ENCODE measurements around the gene MUC6.
A peak's percentile ranks its signal among the peaks of the same experiment; 100 is the strongest.

Gene MUC6

DNA sequence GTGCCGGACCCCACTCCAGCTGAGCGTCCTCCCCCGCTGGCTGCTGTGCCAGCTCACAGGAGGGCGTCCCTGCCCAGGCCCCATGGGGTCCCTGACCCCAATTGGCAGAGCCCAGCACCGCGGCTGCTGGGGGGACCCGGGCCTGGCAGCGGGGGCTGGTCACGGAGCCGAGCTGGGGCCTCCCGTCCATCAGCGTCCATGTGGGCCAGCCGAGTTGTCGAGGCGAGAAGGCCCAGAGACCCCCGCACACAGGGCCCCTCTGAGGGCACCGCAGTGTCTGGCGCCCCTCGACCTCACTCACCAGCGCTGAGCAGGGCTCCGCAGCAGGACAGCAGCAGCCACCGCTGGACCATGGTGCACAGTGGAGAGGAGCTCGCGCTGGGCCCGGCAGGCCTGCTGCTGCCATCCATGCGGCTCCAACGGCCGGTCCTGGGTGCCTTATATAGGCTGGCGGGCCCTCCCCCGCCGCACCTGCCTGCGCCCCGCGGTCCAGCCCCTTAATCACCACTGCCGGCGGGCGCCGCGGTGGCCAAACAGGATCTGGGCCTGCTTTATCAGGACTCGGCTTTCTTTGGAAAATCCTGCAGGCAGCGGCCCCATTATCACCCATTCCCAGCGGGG, at the start of gene MUC6:
Gene MUC6 (minus strand): TSS at position 416 of the 621 bp plus-strand sequence. CDS start 63 bp downstream, at position 353.
- H3K4me3 ChIP-seq (ENCODE audit: low read depth, low read length), result no peak within 1 kb of the TSS
- TF ChIP-seq, protein P1, sequence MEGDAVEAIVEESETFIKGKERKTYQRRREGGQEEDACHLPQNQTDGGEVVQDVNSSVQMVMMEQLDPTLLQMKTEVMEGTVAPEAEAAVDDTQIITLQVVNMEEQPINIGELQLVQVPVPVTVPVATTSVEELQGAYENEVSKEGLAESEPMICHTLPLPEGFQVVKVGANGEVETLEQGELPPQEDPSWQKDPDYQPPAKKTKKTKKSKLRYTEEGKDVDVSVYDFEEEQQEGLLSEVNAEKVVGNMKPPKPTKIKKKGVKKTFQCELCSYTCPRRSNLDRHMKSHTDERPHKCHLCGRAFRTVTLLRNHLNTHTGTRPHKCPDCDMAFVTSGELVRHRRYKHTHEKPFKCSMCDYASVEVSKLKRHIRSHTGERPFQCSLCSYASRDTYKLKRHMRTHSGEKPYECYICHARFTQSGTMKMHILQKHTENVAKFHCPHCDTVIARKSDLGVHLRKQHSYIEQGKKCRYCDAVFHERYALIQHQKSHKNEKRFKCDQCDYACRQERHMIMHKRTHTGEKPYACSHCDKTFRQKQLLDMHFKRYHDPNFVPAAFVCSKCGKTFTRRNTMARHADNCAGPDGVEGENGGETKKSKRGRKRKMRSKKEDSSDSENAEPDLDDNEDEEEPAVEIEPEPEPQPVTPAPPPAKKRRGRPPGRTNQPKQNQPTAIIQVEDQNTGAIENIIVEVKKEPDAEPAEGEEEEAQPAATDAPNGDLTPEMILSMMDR (IDR thresholded peaks at IDR 0.05; ENCODE audit: control insufficient read depth, extremely low read depth, insufficient read depth), result no peak
- DNase-seq (ENCODE audit: low read depth), result no peak

DNA sequence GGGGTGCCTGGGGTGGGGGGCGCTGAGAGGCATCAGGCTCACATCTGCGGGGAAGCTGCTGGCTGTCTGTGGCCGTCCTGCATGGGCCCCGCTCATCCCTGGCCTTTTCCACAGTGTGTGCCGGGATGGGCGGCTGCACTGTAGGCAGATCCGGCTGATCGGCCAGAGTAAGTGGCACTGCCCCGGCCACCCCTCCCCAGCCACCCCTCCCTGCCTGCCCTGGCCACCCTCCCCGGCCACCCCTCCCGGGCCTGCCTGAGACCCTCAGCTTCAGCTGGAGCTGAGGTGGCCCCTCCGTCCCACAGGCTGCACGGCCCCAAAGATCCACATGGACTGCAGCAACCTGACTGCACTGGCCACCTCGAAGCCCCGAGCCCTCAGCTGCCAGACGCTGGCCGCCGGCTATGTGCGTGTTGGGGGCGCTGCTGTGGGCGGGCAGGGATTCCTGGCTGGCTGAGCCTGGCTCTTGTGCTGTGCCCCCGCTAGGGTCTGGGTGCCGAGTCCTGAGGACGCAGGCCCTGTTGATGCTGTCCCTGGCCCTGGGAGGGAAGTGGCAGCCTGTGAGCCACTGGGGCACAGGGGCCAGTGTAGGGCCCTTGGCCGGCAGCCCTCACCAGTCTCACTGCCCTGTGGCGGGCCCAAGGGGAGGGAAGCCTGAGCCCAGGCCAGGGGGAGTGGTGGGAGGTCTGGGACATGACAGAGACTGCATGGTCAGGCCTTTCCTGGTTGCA, 49.1 kb upstream of the MUC6 start:
- no peak for DNase-seq (ENCODE audit: low read depth)
- H3K4me3 ChIP-seq (ENCODE audit: low read depth, low read length), result no peak overlapping the region
- TF ChIP-seq, protein P1 (IDR thresholded peaks at IDR 0.05; ENCODE audit: control insufficient read depth, extremely low read depth, insufficient read depth), result no peak

GRCh38 chr11:1084561-1085439, 48.3 kb upstream of the MUC6 start:
- TF ChIP-seq, protein P1 (IDR thresholded peaks at IDR 0.05; ENCODE audit: control insufficient read depth, extremely low read depth, insufficient read depth), result no peak
- no peak for DNase-seq (ENCODE audit: low read depth)
- H3K4me3 ChIP-seq (ENCODE audit: low read depth, low read length), result no peak overlapping the region

- peak; percentile 7 for DNase-seq (ENCODE audit: low read depth)
- no peak overlapping the region for H3K4me3 ChIP-seq (ENCODE audit: low read depth, low read length)
- TF ChIP-seq, protein P1 (IDR thresholded peaks at IDR 0.05; ENCODE audit: control insufficient read depth, extremely low read depth, insufficient read depth), result no peak
Measured at GRCh38 chr11:1083621-1084551, 47.4 kb upstream of the MUC6 start.

GRCh38 chr11:1082728-1083620, 46.5 kb upstream of the MUC6 start:
- H3K4me3 ChIP-seq (ENCODE audit: low read depth, low read length), result no peak overlapping the region
- DNase-seq (ENCODE audit: low read depth), result no peak
- TF ChIP-seq, protein P1 (IDR thresholded peaks at IDR 0.05; ENCODE audit: control insufficient read depth, extremely low read depth, insufficient read depth), result no peak
